IMR-90 (cell line): ENCODE data around the gene FUT7. TPM values are rescaled to one million over a fixed set of nuclear protein-coding genes. Genes with fewer than 3 reads are reported as not detected.

ENCODE experiments used
- ATAC-seq: fragments of 200-7000 bp; cut with Tn5 transposase; 2 replicates; pipeline ENCODE4 v1.9.1; 2020; ENCODE audit warnings: low read depth, mild to moderate bottlenecking, moderate library complexity
- BruUV-seq: library from RNA; stranded (reverse); fragments of 400-500 nt; replicated peaks from 2 replicates; lab custom pipeline; 2021; lab: Mats Ljungman, UMichigan
- CTCF ChIA-PET: fragments of 300-600 bp; formaldehyde crosslinking; extraction: SDS; loops from one replicate; lab custom pipeline; 2021; ENCODE audit warnings: antibody characterized with exemption; lab: Yijun Ruan, JAX
- POLR2A ChIA-PET: fragments of 300-600 bp; sonication (Branson Sonifier 250); formaldehyde crosslinking; loops from one replicate; lab custom pipeline; 2022; ENCODE audit warnings: antibody characterized with exemption; ENCODE audit not compliant: unreplicated experiment; lab: Charles Lee
- DNase-seq: peaks from one replicate; pipeline ENCODE4 v3.0.0; 2013
- H2AFZ ChIP-seq: replicated peaks from 2 replicates; pipeline ENCODE3; 2013; ENCODE audit warnings: low read length, mild to moderate bottlenecking; ENCODE audit not compliant: poor library complexity
- H2AK5ac ChIP-seq: 2 replicates; pipeline ENCODE4 v1.6.1; 2013; ENCODE audit warnings: low read depth, low read length, inconsistent platforms
- H2AK9ac ChIP-seq: replicated peaks from 2 replicates; pipeline ENCODE3; 2013; ENCODE audit warnings: mild to moderate bottlenecking, low read depth, low read length, moderate library complexity; ENCODE audit not compliant: poor library complexity
- H2BK120ac ChIP-seq: 2 replicates; pipeline ENCODE4 v1.6.1; 2013; ENCODE audit warnings: low read depth, low read length, inconsistent platforms
- H2BK15ac ChIP-seq: 3 replicates; pipeline ENCODE4 v1.6.1; 2013; ENCODE audit warnings: low read depth, low read length, inconsistent platforms
- H2BK20ac ChIP-seq: 2 replicates; pipeline ENCODE4 v1.6.1; 2013; ENCODE audit warnings: low read depth, mild to moderate bottlenecking, inconsistent platforms, low read length, moderate library complexity
- H2BK5ac ChIP-seq: 2 replicates; pipeline ENCODE4 v1.6.1; 2013; ENCODE audit warnings: mild to moderate bottlenecking, low read depth, low read length, inconsistent platforms; ENCODE audit not compliant: poor library complexity, severe bottlenecking
- H3K14ac ChIP-seq: replicated peaks from 2 replicates; pipeline ENCODE4 v1.6.1; 2013; ENCODE audit warnings: low read depth, low read length, inconsistent platforms
- H3K18ac ChIP-seq: 2 replicates; pipeline ENCODE4 v1.6.1; 2013; ENCODE audit warnings: low read depth, low read length, control low read depth
- H3K23ac ChIP-seq: 2 replicates; pipeline ENCODE4 v1.6.1; 2013; ENCODE audit warnings: low read depth, low read length, inconsistent platforms
- H3K27ac ChIP-seq: 2 replicates; pipeline ENCODE4 v1.5.1; 2013; ENCODE audit warnings: mild to moderate bottlenecking, control low read depth, low read length; ENCODE audit not compliant: insufficient read depth
- H3K27me3 ChIP-seq: 2 replicates; pipeline ENCODE4 v1.6.1; 2013; ENCODE audit warnings: low read length; ENCODE audit not compliant: control insufficient read depth, insufficient read depth
- H3K36me3 ChIP-seq: 2 replicates; pipeline ENCODE4 v1.6.1; 2013; ENCODE audit warnings: low read length, mixed read lengths; ENCODE audit not compliant: control insufficient read depth, insufficient read depth
- H3K4ac ChIP-seq: 2 replicates; pipeline ENCODE4 v1.6.1; 2013; ENCODE audit warnings: low read depth, low read length, inconsistent platforms
- H3K4me1 ChIP-seq: 2 replicates; pipeline ENCODE4 v1.6.1; 2013; ENCODE audit warnings: low read length, mixed read lengths; ENCODE audit not compliant: control insufficient read depth, insufficient read depth
- H3K4me2 ChIP-seq: 2 replicates; pipeline ENCODE4 v1.6.1; 2013; ENCODE audit warnings: low read depth, mild to moderate bottlenecking, control low read depth, low read length, moderate library complexity
- H3K4me3 ChIP-seq: 2 replicates; pipeline ENCODE4 v1.5.1; 2013; ENCODE audit warnings: low read depth, mild to moderate bottlenecking, control low read depth, low read length, moderate library complexity; ENCODE audit not compliant: insufficient read depth
- H3K56ac ChIP-seq: 2 replicates; pipeline ENCODE4 v1.6.1; 2013; ENCODE audit warnings: low read length, inconsistent platforms; ENCODE audit not compliant: insufficient read depth; ENCODE audit errors: extremely low read depth
- H3K79me1 ChIP-seq, 2 experiments: 2 replicates each; pipeline ENCODE4 v1.6.1; 2013; ENCODE audit warnings: low read length in 2 of 2, inconsistent platforms in 1 of 2, low read depth in 1 of 2
- H3K9ac ChIP-seq: 2 replicates; pipeline ENCODE4 v1.6.1; 2013; ENCODE audit warnings: low read depth, low read length, control low read depth
- H3K9me1 ChIP-seq: 2 replicates; pipeline ENCODE4 v1.6.1; 2013; ENCODE audit warnings: low read length, inconsistent platforms; ENCODE audit not compliant: insufficient read depth
- H3K9me3 ChIP-seq: 2 replicates; pipeline ENCODE4 v1.6.1; 2013; ENCODE audit warnings: low read length; ENCODE audit not compliant: control insufficient read depth, insufficient read depth
- H4K20me1 ChIP-seq: 2 replicates; pipeline ENCODE4 v1.6.1; 2013; ENCODE audit warnings: low read length, inconsistent platforms; ENCODE audit not compliant: insufficient read depth
- H4K5ac ChIP-seq: 2 replicates; pipeline ENCODE4 v1.6.1; 2013; ENCODE audit warnings: mild to moderate bottlenecking, low read depth, low read length, control low read depth
- H4K8ac ChIP-seq, 2 experiments: 2 replicates each; pipeline ENCODE4 v1.6.1; 2013; ENCODE audit warnings: low read depth in 2 of 2, low read length in 2 of 2, control low read depth in 1 of 2, inconsistent platforms in 1 of 2
- H4K91ac ChIP-seq: 2 replicates; pipeline ENCODE4 v1.6.1; 2013; ENCODE audit warnings: low read depth, low read length, inconsistent platforms; ENCODE audit not compliant: insufficient read depth
- BHLHE40 ChIP-seq: fragments of 150-350 bp; IDR thresholded peaks from 2 replicates; pipeline ENCODE4 v1.6.1; 2016; ENCODE audit warnings: mild to moderate bottlenecking, low read depth, low read length
- MAZ ChIP-seq: IDR thresholded peaks from 2 replicates; pipeline ENCODE4 v1.6.1; 2012; ENCODE audit warnings: low read depth, mild to moderate bottlenecking, low read length, improper control_type of control experiment, moderate library complexity, borderline replicate concordance
- RFX5 ChIP-seq: IDR thresholded peaks from 2 replicates; pipeline ENCODE4 v1.8.0; 2012; ENCODE audit warnings: low read depth, mild to moderate bottlenecking, low read length, moderate library complexity
- WGBS, 2 experiments: methylation state at CpG; one replicate each; pipeline versions ENCODE4 v1.1.5 to v1.1.7; 2013; ENCODE audit warnings: missing lambda C conversion rate in 2 of 2; ENCODE audit not compliant: insufficient read length in 1 of 2; ENCODE audit errors: extremely low coverage in 2 of 2; 5-methylcytosine and 5-hydroxymethylcytosine counted together
- dilution Hi-C: fragments of 300-500 bp; cut with HindIII; formaldehyde crosslinking; loops from one replicate; pipeline ENCODE4 v1.14.3; 2018; ENCODE audit warnings: low sequenced_read_pairs; ENCODE audit not compliant: unreplicated experiment
- in situ Hi-C: fragments of 300-500 bp; cut with MboI; formaldehyde crosslinking; loops from 3 replicates; pipeline ENCODE4 v1.14.3; 2019; ENCODE audit warnings: low sequenced_read_pairs, inconsistent platforms, mixed read lengths
- intact Hi-C: fragments of 100-400 bp; cut with micrococcal nuclease; formaldehyde crosslinking; loops from 2 replicates; pipeline ENCODE4 v1.10.0; 2022
- polyA plus RNA-seq, 3 experiments: library from polyadenylated mRNA; depleted of rRNA; stranded (reverse); fragments of >200 nt; gene quantifications; 2 replicates each; pipeline ENCODE4 v1.2.3, GENCODE V29; 2012; ENCODE audit warnings: low replicate concordance in 1 of 3
- total RNA-seq: library from RNA; depleted of rRNA; stranded (reverse); fragments of >200 nt; gene quantifications from 2 replicates; pipeline ENCODE4 v1.2.3, GENCODE V29; 2012
- TF ChIP-seq, protein P1 (sequence below): fragments of 150-350 bp; IDR thresholded peaks from 2 replicates; pipeline ENCODE4 v1.6.1; 2017; ENCODE audit warnings: mild to moderate bottlenecking, antibody characterized with exemption, low read length, low read depth

The FUT7 gene
- total and polyA plus RNA-seq, 2 of the 4 experiments (the other 2 are of a cell fraction), result not detected

DNA sequence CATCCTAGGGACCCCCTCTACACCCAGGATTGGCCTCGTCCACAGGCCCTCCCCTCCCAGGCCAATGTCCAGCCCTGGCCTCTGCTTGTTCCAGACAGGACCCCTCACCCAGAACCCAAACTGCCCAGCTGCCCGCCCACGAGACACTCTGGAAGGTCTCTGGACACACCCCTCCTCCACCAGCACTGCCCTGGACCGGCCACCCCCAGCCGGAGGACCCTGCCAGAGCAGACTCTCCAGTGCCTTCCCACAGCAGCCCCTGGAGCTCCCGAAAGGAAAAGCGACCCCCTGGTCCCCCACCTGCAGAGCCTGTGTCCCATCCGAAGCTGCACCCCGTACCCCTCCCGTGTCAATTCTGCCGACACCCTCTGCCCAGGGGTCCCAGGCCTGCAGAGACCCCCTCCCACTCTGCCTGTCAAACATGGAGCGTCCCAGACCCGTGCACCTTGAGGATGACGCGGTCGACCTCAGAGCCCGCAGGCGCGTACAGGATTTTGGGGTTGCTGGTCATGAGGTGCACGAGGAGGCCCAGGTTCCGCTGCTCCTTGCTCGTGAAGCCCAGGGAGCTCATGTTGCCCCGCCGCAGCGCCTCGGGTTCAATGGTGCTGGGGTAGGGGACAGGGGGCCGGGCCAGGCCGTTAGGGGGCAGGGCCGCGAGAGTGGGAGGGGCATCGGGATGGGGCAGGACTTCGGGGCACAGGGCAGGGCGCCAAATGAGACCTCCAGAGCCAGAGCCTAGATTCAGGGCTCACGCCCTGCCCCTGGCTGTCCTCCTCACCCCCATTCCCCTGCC lies 11.8 kb downstream of the FUT7 start:
- Histone ChIP-seq H2BK15ac (no peak overlapping the region), H2AK5ac (no peak overlapping the region), H3K9ac (no peak overlapping the region), H4K20me1 (no peaks in the 10 kb centered on the region; the same call in 1 of the 2 replicates), H4K5ac (no peak overlapping the region), H2BK120ac (no peak overlapping the region), H3K36me3 (peaks cover 25% of the 10 kb centered on the region; the same call in 1 of the 2 replicates), H2AK9ac (no peak overlapping the region), H3K79me1 (no peaks in the 10 kb centered on the region), H4K8ac (no peak overlapping the region), H4K91ac (no peak overlapping the region), H3K18ac (no peak overlapping the region), H3K27me3 (no peaks in the 10 kb centered on the region), H3K4me1 (no peaks in the 10 kb centered on the region), H3K56ac (no peak overlapping the region), H2AFZ (no peak overlapping the region), H2BK20ac (no peak overlapping the region), H3K4me2 (no peak overlapping the region), H3K9me1 (no peaks in the 10 kb centered on the region), H3K9me3 (no peaks in the 10 kb centered on the region), H3K23ac (no peak overlapping the region), H3K27ac (no peak overlapping the region), H3K14ac (no peak overlapping the region), H2BK5ac (no peak overlapping the region), H3K4me3 (no peak overlapping the region), H3K4ac (no peak overlapping the region)
- ATAC-seq, result no peak
- no peak for DNase-seq
- CTCF ChIA-PET, result no interaction called here
- BruUV-seq, result no TSS peak
- dilution Hi-C loops (no loop called here), intact Hi-C loops (no loop called here), in situ Hi-C loops (no loop called here)
- TF ChIP-seq RFX5, result no peak
- TF ChIP-seq, protein P1, sequence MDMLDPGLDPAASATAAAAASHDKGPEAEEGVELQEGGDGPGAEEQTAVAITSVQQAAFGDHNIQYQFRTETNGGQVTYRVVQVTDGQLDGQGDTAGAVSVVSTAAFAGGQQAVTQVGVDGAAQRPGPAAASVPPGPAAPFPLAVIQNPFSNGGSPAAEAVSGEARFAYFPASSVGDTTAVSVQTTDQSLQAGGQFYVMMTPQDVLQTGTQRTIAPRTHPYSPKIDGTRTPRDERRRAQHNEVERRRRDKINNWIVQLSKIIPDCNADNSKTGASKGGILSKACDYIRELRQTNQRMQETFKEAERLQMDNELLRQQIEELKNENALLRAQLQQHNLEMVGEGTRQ, result no peak
- no peak for TF ChIP-seq MAZ
- TF ChIP-seq BHLHE40, result no peak
- WGBS, 2 experiments, result 91% methylated on average over 11 of the region's 34 CpGs; no CpG with 5 or more reads in 1 of the 2 experiments
- POLR2A ChIA-PET, result no interaction called here
